Measurements from ENCODE around the gene NBL1.
A peak's percentile ranks its signal among the peaks of the same experiment; 100 is the strongest.

NBL1 gene, protein sequence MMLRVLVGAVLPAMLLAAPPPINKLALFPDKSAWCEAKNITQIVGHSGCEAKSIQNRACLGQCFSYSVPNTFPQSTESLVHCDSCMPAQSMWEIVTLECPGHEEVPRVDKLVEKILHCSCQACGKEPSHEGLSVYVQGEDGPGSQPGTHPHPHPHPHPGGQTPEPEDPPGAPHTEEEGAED

DNA sequence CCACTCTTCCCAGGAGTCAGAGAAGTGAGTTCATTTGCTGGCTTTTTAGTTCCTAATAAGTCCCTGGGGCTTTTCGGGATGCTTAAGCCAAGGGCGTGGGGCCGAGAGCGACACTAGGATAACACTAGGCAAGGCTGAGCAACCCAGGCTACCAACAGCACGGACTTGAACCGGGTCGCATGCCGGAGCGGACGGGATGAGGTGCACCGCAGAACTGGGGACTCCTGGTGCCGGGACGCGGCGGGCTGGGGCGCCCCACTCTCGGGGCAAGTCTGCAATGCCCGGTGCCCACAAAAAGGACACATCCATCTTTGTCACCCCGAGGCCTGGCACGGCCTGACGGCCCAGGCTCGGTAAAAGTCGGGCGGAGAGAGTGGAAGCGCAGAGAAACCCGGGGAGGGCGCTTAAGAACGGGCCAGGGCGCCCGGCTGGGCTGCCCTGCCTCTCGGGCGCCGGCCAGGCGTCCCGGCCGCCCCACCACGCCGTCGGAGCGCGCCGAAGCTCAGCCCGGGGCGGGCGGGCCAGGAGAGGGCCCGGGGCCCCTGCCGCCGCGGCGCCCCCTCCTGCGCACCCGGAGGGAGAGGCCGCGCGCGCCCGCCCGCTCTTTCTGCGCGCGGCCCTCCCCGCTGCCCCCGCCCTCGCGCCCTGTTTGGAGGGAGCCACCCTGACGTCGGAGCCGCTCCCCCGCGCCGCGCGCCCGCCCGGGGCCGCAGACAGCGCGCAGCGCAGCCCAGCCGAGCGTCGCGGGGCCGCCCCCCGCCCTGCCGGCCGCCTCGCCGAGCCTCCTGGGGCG lies at the start of gene NBL1:
Gene NBL1 (plus strand): TSS at position 710 of the 793 bp plus-strand sequence. CDS start 10,720 bp downstream, outside the sequence.
- peak; percentile 89 for DNase-seq (ENCODE audit: low spot score)

DNA sequence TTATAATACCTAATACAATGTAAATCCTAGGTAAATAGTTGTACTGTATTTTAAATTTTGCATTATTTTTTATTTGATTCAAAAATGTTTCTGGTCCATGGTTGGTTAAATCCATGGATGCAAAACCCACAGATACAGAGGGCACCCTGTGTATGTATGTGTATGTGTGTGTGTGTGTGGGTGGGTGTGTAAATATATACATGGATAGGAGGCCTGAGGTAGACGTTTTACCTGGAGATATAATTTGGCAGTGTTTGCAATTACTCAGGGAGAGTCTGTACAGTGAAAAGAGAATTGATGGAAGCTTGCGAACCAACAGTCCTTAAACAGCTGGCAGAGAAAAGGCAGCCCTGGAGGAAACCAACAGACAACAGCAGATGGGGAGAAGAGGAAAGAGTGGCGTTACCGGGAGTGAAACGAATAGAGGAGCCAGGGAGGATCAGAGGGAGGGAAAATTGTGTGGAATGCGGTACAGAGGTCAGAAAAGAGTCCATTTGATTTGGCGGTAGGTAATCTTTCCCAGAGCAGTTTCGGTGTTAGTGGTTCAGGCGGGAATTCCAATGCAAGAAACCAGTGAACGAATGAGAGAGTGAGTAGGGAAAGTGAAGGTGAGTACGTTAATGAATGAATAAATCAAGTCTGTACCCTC lies 47.9 kb upstream of the NBL1 start:
- DNase-seq (ENCODE audit: low spot score): peak; percentile 45

DNA sequence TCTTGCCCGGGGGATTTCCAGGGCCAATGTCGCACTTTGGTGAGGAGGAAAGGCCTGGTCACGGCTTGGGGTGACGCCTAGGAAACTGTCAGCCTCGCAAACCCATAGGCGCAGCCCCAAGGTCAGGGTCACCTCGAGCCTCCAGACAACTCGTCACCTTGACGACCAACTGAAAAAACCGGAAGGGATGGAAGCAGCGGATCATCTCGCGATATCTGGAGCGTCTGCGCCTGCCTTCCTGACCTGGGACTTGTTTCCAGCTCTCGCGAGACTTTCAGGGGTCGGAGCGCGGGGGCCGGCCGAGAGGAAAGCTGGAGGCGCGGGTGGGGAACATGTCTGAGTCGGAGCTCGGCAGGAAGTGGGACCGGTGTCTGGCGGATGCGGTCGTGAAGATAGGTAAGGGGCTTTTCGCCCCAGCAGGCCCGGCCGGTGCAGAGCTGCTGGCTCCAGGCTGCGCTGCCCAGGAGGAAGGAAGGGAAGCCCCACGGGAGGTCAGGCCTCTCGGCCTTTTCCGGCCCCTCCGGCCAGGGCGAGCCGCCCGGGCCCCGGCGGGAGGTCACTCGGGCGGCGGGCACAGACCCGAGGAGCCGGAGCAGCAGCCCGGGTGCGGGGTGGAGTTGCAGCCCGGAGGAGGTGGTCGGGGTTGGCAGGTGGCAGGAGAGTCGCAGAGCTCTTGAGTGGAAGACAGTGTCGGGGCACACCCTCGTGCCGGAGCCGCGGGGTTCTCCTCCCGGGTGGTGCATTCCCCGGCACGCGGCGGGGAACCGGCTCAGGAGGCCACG lies 47.2 kb upstream of the NBL1 start:
- peak; percentile 98 for DNase-seq (ENCODE audit: low spot score)

DNA sequence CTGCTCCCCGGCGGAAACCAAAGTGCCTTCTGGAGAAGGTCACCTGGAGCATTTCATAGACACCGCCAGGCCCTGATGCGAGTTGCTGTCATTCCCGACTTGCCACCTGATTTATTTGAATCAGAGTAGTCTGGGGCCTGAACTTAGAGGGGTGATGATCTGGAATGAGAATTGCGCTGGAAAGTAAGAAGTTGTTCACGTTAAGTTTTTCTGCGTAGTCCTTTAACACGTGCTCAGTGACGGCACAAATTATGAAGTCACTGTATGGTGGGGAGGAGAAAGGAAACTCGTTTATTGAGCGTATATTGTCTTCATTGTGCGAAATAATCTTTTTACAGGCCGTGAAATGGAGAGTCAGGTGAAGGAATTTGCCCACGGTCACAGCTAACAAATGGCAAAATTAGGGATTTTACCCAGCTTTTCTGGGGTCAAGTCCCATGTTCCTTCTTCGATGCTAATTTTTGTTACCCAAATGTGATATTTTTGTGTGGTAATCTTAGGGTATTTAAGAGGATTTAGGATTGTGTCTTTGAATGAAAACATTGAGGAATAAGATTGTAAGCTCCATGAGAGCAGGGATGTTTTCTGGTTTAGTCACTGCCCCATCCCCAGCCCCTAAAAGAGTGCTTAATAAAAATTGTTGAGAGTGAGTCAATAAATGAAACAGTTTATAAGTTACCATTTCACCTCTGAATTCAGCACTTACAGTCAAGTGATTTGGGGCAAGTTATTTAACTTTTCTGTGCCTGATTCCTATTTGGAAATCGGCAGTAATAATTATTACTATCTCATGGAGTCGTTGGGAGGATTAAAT lies 46.4 kb upstream of the NBL1 start:
- peak; percentile 36 for DNase-seq (ENCODE audit: low spot score)

DNA sequence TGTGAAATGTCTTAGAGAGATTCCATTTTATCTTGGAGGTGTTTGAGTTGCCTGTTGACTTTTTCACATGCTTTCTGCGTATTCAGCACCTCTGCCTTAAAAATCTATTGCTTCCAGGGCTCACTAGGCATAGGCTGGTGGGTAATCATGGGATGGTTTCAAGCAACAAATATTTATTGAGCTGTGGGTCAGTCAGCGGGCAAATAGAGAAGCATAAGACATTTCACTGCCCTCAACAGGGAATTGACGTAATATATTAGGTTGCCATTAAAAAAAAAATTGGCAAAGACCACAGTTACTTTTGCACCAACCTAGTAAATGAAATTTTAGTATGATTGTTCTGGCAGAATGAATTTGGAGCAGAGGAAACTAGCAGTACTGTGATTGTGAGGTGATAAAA lies 44.3 kb upstream of the NBL1 start:
- DNase-seq (ENCODE audit: low spot score): no peak

DNA sequence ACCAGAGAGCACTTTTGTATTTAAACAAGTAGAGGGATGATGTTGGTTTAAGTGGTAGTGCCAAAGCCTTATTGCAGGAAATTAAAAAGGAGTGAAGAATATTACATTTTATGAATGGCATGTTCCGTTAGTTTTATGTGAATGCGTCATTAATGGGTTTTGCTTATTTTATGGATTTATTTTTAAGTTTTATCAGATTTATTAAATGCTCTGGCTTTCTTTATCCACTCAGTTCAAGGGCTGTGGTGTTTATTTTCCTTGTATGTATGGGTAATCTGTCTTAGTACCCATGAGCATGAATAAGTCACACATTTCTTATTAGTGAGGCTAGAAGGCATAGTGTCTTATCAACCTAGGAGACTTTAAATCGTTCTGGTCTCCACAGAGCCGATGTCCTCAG lies 41.6 kb upstream of the NBL1 start:
- no peak for DNase-seq (ENCODE audit: low spot score)

DNA sequence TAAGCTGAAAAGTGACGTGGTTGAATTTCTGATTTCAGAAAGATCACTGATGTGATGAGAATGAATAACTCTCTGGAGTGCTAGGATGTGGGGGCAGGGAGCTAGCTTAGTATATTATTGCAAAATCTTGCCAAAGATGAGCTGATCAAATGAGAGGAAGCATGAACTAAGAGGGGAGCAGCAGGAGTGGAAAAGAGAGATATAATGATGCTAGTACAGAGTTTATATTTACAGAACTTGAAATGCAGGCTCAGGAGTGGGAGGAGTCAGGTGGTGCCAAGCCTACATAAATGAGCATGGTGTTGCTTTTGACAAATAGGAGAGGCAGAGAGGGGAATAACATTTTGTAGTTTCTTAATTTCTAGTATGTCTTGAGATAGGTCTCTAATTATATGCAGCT lies 38.1 kb upstream of the NBL1 start:
- no peak for DNase-seq (ENCODE audit: low spot score)

DNA sequence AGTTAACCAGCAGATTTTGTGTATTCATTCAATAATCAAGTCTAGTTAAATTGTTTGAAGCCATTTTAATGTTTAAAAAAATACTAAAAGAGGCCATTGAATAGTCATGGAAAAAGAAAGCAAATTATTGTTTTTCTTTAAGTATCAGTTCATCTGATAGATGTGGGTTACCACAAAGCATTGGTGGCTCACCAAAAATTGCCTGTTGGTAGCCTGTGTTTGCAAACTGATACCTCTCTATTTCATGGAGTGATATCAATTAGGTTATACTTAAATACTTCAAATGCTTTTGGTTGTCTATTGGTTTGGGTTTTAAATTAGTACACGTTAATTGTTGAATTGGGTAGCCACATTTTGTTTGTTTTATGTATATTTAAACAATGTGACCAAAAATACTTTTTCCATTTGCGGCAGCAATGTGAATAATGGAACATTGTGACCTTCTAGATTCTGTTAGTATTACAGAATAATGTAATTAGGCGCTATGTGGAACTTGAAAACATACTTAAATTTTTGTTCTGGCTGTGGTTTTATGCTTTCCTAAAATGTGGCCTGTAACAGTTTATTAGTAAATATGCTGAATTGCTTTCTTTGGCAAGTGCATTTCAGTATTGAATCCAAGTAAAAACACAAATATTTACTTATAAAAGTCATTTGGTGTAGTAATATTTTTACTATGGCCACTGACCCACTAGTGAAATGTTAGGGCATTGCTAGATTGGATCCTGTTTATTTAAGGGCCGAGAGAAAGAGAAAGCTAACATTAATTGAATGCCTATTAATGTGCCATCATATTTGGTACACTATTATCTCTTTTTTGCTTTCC lies 37.1 kb upstream of the NBL1 start:
- no peak for DNase-seq (ENCODE audit: low spot score)

DNA sequence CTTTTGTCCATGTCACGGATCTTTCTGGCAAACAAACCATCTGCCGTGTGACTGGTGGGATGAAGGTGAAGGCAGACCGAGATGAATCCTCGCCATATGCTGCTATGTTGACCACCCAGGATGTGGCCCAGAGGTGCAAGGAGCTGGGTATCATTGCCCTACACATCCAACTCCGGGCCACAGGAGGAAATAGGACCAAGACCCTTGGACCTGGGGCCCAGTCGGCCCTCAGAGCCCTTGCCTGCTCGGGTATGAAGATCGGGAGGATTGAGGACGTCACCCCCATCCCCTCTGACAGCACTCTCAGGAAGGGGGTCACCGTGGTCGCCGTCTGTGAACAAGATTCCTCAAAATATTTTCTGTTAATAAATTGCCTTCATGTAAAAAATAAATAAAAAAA lies 35.9 kb upstream of the NBL1 start:
- no peak for DNase-seq (ENCODE audit: low spot score)

DNA sequence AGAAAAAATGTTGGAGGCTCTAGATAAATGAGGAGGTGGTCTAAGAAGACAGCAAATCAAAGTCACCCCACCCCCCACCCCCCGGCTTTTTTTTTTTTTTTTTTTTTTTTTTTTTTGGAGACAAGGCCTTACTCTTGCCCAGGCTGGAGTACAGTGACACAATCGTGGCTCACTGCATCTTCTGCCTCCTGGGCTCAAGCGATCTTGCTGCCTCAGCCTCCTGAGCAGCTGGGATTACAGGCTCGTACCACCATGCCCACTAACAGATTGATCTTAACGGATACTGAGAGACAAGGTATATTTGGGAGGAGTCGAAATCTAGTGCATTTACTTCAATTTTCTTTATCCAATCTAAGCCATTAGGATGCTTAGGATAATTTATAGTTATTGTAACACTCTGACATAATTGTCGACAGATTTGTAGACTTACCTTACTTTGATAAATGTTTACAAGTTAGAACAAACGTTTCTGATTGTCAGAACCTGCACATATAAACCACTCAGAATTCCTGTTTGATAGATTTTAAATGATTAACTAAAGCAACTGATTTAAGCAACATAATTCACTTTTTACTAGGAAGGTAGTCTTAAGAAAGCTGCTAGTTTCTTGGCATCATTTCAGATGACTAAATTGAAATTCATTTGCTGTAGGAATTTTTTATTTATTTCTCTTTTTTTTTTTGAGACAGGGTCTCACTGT lies 33.7 kb upstream of the NBL1 start:
- no peak for DNase-seq (ENCODE audit: low spot score)

DNA sequence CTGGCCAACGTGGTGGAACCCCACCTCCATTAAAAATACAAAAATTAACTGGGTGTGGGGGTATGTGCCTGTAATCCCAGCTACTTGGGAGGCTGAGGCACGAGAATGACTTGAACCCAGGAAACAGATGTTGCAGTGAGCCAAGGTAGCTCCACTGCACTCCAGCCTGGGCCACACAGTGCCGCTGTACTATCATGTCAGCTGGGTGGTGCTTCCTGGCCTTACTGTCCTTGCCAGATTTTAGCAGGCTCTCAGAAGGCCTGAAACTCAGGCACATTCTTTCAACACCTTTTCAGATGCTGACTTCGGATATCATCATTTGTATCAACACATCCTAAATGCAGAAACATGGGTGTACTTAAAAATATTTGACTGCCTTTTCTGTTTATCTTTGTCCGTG lies 31.6 kb upstream of the NBL1 start:
- DNase-seq (ENCODE audit: low spot score): no peak

DNA sequence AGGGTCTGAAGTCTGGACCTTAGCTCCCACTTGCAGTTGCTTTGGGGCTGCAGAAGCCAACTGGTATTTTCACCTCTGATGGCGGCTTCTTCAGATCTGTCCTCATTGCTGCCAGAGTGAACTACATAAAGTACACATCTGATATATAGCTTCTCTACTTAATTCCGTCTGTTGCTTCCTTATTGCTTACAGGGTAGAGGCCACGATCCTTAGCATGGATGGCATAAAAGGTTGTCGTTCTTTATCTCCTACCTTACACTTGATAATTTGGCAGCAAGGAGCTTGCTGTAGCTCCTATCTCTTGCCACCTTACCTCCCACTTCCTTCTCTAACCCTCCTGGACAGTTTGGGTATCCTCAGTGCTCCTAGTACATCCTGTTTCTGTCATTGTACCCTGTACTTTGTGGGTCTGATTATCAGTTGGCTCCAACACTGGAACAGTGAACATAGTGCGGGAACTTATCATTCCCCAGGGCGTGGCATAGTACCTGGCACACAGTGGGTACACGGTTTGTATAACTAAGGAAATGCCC lies 30.9 kb upstream of the NBL1 start:
- DNase-seq (ENCODE audit: low spot score): no peak

DNA sequence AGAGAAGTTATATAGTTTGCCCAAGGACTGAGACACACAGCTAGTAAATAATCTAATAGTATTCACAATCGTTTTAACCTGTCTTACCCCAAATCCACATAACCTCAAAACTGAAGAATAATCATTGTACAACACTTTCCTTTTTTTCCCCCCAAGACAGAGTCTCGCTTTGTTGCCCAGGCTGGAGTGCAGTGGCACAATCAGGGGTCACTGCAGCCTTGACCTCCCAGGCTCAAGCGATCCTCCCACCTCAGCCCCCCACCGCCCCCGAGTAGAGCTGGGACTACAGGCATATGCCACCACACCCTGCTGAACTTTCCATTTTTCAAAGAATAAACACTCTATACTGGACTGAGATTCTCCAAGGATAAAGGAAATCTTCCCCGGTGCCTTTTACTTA lies 28.7 kb upstream of the NBL1 start:
- no peak for DNase-seq (ENCODE audit: low spot score)

DNA sequence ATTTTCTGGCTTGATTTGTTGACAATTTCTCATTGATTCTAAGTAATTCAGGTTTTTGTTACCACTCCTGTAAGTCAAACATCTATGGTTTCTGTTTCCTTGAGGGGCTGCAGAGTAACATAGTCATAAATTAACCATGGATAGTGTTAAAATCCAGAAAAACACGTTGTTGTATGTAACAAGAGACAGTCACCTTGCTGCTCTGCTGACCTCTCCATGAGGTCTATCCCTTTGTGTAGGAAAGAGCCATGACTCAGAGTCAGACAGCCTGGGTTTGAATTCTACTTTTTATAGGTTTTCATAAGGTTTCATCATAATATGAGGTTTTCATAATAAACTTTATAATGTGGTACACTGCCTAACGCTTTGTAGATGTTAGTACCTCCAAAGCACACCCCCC lies 27.6 kb upstream of the NBL1 start:
- DNase-seq (ENCODE audit: low spot score): no peak

DNA sequence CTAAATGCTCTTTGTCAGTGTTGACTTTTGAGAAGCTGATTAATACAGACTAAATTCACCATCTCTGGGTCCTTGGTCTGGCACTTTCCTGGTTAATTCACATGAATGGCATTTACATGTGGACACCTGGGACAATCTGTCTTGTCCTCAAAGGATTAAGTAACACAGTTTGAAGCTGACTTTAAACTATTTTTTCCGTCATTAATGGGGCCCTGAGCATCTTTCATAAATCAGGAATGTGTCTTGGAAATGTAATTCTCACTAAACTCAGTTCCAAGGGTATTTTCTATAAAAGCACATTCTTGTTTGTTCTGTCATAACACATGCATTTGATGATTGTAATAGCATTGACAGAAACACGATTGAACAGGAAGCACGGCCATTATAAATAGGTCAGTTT lies 26.7 kb upstream of the NBL1 start:
- no peak for DNase-seq (ENCODE audit: low spot score)

DNA sequence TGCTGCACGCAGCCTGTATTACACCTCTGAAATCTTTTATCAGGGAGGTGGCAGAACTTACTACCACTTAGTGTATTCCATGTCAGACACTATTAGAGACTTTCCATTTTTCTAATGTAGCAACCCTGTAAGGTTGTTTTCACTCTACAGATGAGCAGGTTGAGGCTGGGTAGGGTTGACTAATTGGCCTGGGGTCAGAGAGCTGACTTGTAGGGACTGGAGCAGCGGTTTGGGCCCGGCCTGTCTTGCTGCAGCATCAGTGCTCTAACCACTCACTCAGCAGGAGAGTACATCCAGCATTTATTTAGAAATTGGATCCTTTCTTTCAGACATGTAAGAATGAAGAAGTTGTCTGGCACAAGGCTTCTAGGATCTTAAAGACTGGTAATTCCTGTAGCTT lies 25.7 kb upstream of the NBL1 start:
- no peak for DNase-seq (ENCODE audit: low spot score)

DNA sequence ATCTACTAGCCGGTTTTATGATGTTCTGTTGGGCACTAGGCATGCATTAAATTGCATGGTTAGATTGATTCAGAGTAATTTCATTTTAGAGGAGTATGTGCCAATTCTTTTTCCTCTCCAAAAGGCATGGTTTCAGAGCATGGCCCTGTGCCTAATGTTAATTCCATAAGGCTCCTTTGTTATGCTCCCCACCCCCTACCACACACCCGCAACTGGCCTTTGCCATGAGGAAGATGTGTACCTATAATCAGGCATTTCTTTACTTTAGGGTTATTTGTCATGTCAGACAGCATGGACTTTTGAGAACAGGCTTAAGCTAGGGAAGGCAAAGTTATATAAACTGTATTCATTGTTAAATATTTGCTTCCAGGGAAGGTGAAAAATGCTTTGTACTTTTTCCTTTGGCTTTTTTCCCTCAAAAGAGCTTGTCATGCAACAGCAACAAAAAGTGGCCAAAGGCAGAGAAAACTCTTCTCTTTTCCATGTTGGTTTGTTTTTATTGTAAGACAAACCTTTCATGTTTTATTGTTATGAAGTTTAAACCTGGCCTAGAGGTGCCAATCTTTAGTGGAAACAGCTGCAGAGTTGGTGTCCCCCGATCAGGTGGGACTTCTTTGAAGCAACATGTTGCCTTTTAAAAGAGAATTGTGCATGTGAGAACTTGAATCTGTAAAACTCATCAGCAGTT lies 24.3 kb upstream of the NBL1 start:
- DNase-seq (ENCODE audit: low spot score): no peak

DNA sequence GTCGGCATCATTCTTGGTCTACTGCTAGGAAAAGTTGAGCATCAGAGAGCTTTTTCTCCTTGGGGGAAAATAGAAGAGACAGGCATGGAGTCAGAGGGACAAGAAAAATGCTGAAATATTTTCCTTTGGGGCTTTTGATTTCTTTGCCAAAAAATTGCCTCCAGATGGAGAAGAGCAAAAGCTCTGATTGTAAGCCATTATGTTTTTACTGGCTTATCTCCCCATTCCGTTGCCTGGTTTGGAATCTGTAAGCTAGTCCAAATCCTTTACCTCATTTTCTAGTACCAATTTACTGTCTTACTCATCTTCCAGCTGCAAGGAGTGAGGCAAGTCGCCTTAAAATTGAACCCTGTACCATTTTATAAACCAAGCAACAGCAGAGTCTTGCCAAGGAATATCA lies 23.3 kb upstream of the NBL1 start:
- DNase-seq (ENCODE audit: low spot score): no peak

DNA sequence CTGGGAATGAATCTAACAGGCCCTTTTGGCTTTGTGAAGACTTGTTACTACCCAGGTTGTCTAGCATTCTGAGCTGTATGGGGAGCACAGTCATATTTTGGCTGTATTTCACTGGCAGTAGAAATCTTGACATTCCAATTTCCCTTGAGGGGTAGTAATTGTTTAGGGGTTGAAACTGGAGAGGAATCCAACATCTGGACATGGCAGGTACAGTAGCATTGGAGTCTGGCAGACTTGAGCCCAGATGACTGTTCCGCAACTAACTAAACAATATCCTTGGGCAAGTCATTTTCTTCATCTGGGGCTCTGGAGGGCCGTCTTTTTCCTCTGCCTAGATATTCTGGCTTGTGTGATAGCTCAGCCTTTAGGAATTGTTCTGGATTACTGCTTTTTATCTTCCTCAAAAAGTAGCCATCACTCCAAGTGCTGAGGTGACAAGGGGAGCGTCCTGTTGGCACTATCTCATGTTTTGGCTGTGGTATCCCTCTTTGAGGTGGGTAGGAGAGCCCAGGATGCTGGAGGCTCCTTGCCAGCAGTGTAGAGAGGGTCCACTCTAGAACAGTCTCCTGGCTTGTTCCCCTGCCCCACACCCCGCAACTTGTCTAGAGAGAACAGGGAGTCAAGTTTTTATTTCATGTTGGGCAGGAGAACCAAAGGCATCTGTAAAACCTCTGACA lies 22.7 kb upstream of the NBL1 start:
- DNase-seq (ENCODE audit: low spot score): no peak
